Measurements from ENCODE around the gene NEK6.

NEK6 gene

DNA sequence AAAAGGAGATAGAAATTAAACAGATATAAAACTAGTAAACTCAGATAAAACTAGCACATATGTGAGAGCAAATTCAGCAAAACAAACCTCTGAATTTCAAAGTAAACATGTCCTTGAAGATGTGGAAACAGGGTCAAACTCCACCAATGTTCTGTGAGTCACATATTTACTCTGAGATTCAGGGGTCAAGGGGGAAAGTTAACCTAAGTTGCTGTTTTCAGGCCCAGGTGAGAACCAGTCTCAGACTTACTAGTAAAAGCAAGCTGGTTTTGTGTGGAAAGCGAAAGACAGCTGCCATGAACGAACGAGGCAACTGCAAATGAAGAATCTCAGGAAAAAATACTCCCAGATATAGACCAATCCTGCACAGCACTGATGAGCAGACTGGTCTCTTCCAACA, 128.5 kb downstream of the NEK6 start:
- no peak for DNase-seq

- no peak for DNase-seq
Measured at GRCh38 chr9:124388275-124389048, 130.7 kb downstream of the NEK6 start.

DNA sequence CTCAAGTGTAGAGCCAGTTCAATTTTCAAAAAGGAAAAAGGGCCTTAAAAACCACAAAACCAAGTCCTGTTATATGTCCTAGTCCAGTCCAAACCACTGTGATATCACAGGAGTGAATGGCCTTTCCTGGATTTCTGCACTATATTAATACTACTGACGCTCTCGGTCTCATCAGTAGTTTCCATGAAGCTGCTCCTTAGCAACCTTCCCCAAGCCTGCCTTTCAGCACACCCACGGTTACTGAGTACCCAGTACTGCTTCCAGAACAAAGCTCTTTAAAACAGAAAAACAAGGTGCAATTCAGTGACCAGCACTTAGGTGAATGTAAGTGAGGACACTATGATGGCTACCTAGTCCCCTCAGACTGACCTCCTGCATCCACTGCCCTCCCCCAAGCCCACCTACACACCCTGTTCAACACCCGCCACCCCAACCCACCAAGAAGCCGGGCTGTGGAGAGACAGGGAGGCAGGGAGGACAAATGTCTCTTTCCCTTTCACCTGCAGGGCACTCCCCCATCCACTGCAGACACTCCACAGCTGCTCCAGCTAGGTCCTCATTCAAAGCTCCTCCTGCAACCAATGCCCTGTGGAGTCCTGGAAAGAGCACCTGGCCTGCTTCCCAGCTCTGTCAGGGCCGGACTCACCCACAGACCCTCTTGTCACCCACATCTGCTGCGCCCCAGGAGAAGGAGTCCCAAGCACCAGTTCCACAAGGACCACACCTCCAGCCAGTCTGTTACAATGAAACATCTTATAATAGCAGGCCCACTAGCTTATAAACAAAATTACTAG, 131.6 kb downstream of the NEK6 start:
- DNase-seq = no peak

DNA sequence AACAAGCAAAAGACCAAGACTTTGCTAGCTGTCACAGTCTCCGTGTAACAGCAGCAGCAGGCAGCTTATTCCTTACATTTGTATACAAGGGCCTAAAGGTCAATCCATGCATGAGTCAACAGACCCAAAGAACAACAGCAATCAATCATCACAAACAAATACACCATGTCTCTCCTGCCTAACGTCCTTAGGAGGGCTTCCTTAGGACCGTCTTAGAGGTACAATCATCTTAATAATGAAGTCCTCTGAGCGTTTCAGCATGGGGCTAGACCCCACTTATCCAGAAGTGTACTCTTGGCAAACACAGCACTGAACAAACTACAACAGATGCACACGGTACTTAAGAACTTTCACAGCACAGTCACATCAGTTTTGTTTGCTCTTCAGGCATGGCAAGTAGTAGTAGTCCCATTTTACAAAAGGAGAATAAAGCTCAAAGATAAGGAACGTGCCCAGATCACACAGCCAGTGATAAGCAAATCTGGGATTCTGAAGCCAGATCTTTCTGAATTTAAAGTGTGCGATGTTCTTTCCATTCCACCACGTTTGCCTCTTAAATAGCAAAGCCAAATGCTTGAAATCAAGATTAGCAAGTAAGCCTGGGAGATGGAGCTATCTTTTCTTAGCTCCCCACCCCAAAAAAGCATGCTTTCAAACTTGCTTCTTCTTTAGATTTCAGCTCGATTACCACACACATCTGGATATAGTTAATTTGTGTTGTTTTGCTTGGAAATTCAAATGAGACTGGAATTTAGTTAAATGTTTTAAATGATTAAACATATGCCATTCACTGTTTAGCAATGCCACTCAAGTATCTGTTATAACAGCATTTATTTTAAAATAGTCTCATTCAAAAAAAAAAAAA, 133.3 kb downstream of the NEK6 start:
- DNase-seq = no peak

DNA sequence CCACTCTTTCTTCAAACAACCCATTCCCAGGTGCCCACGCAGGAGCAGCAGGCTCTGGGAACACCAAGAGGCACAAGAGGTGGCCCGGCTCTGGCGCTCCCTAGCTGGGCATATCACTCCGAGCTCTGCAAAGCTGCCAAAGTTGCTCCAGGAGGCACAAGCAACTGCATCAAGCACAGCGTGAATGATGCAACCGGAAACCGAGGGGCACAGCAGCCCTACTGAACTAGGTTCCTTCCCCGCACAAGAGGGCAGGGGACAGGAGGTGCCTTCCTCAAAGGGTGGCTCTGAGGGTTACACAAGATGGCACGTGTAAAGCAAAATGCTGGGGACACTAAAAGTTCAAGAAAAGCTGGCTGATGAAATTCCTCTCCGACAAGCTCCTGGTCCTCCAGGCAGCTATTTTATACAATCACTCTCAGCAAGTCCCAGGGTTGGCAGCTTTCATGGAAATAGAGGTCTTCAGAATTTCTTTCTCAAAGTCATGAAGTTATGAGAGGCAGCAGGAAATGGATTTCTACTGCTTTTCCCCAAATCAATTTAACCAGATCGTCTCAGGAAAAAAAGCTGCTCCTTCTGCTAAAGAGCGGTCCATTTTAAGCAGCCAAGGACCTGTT, 134.6 kb downstream of the NEK6 start:
- DNase-seq = no peak

DNA sequence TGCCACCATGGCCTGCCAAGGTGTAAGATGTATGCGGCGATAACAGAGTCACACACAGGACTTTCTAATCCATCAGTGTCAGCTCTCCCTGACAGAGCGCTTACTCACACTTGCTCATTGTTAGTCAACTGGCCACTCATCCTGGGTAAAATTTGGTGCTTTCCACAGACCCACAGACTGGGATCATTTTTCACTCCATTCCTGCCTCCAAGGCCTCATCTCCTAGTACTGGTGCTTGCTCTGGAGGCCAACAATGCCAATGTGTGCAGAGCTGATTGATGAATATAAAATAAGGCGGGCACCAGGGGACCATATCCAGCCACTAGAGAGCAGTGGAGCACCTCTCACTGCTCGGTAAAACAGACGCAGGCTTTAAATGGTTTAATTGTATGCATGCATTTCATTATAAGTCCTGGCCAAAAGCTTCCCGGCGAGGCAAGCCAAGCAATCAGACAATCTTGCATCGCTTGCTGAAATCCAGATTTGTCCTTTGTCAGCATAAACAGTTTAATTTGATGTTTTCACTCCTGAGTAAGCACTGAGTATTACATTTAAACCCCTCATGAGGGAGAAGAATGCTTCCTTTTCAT, 135.2 kb downstream of the NEK6 start:
- no peak for DNase-seq

DNA sequence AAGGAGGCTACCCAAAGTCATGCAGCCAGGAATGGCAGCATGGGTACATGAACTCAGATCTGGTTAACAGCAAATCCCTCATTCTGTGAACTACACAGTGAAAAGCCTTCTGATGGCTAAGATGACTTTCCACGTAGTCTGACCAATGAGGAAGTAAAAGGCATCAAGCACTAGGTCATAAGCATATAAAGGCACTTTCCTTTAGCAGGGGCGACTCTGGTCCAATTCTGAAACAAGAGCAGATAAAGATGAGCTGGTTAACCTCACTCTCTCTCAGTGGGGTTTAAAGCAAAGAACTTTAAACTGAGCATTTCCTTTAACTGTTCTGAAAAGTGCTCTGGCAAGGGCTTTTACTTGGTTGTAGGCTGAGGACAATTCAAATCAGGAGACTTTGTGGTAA, 136.4 kb downstream of the NEK6 start:
- DNase-seq = no peak

DNA sequence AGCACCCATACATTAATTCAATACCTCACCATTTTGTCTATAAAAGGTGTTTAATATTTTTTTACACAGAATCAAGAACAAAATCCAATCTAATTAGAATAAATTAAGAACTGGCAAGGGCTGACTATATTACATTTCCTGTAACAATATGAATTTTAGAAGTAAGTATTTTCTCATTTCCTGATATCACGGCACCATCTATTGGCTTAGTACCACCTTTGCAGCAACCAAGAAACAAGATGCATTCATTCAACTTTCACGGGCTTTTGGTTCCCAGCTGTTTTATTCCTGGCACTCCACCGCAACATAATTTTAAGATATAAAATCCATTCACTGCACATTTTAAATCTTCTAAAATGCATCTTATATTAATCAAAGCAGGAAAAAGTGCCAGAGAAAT, 136.8 kb downstream of the NEK6 start:
- DNase-seq = no peak

- no peak for DNase-seq
Measured at GRCh38 chr9:124395826-124396225, 138.1 kb downstream of the NEK6 start.

DNA sequence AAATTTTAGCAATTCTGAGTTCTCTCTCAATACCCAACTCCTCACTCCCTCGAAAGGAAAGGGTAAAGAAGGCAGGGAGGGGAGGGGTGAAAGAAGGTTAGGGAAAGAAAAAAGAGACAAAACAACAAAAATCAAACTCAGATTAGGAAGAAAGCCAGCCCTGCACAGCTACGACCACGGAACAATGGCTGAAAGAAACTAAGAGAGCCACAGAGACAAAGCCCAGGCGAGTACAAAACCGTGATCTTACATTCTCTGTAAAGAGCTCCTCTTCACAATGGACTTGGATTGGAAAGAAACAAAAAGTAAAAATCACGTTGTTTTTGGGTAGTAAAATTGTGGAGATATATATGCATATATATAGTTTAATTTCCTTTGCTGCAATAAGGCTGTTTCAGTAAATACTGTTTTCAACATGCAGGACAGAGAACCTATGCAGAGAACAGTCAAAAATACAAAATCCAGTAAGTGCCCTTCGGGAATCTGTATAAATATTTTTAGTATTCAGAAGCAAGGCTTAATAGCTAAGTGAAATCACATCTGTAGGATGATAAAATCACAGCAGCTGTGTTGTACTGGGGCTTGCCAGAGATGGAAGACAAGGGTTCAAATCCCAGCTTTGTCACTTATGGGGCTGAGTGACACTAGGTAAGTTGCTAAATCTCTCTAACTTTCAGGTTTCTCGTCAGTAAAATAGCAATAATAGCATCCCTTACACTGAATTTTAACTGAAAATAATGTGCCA, 140.6 kb downstream of the NEK6 start:
- DNase-seq = no peak

- no peak for DNase-seq
Measured at GRCh38 chr9:124399323-124399967, 141.7 kb downstream of the NEK6 start.

- no peak for DNase-seq
Measured at GRCh38 chr9:124399968-124400940, 142.5 kb downstream of the NEK6 start.

Data from KG1 (cell line).